Effector memory CD8-positive, alpha-beta T cell (primary cell): ENCODE results near the gene ARMS2.

ENCODE experiments used
- ATAC-seq: fragments of 150-1000 bp; cut with Tn5 transposase; replicated peaks from 2 replicates; pipeline ENCODE4 v1.10.0; 2021; ENCODE audit warnings: mild to moderate bottlenecking, moderate library complexity
- DNase-seq, 3 experiments: peaks; one replicate each; pipeline ENCODE4 v3.0.0; 2021
- H3K27ac Mint-ChIP-seq, 2 donors: one replicate each; pipeline ENCODE4 v1.8.0; 2022; ENCODE audit warnings: mild to moderate bottlenecking in 2 of 2, mixed read lengths in 2 of 2, moderate library complexity in 2 of 2
- H3K27me3 Mint-ChIP-seq, 2 donors: one replicate each; pipeline ENCODE4 v1.8.0; 2022; ENCODE audit warnings: mixed read lengths in 2 of 2
- H3K36me3 Mint-ChIP-seq: one replicate; pipeline ENCODE4 v1.8.0; 2022; ENCODE audit warnings: mild to moderate bottlenecking, moderate library complexity, mixed read lengths; ENCODE audit not compliant: insufficient read depth
- H3K4me1 Mint-ChIP-seq, 2 donors: one replicate each; pipeline ENCODE4 v1.8.0; 2022; ENCODE audit warnings: low read depth in 2 of 2, mixed read lengths in 2 of 2
- H3K4me3 Mint-ChIP-seq, 2 donors: one replicate each; pipeline ENCODE4 v1.8.0; 2022; ENCODE audit warnings: mild to moderate bottlenecking in 2 of 2, mixed read lengths in 2 of 2, moderate library complexity in 2 of 2
- H3K9me3 Mint-ChIP-seq, 2 donors: one replicate each; pipeline ENCODE4 v1.8.0; 2022; ENCODE audit warnings: mixed read lengths in 2 of 2

ARMS2 gene

GRCh38 chr10:122435212-122435827 is 19.1 kb upstream of the ARMS2 start:
- H3K27me3 Mint-ChIP-seq: no peaks in the 10 kb centered on the region
- ATAC-seq (peak; percentile 58), DNase-seq (peak in 2 of 3 experiments; percentile 16 to 33)
- no peak overlapping the region for H3K27ac Mint-ChIP-seq
- H3K4me3 Mint-ChIP-seq: no peak overlapping the region
- peaks cover 5% of the 10 kb centered on the region for H3K36me3 Mint-ChIP-seq
- no peaks in the 10 kb centered on the region for H3K9me3 Mint-ChIP-seq
- H3K4me1 Mint-ChIP-seq: no peaks in the 10 kb centered on the region

GRCh38 chr10:122441961-122442360 is 12.5 kb upstream of the ARMS2 start:
- Mint-ChIP-seq H3K4me3 (no peak overlapping the region), H3K9me3 (no peaks in the 10 kb centered on the region), H3K27me3 (peaks cover 0 to 7% of the 10 kb centered on the region in 2 donors), H3K4me1 (no peaks in the 10 kb centered on the region), H3K27ac (no peak overlapping the region), H3K36me3 (no peaks in the 10 kb centered on the region)
- ATAC-seq: no peak
- DNase-seq: no peak

GRCh38 chr10:122445469-122445868 is 9.0 kb upstream of the ARMS2 start:
- Mint-ChIP-seq H3K27ac (no peak overlapping the region), H3K9me3 (no peaks in the 10 kb centered on the region), H3K36me3 (no peaks in the 10 kb centered on the region), H3K4me3 (no peak overlapping the region), H3K27me3 (peaks cover 16 to 21% of the 10 kb centered on the region in 2 donors), H3K4me1 (no peaks in the 10 kb centered on the region)
- ATAC-seq (no peak), DNase-seq (no peak)

GRCh38 chr10:122445904-122446303 is 8.5 kb upstream of the ARMS2 start:
- Mint-ChIP-seq H3K27ac (no peak overlapping the region), H3K36me3 (no peaks in the 10 kb centered on the region), H3K27me3 (peaks cover 21% of the 10 kb centered on the region in 2 donors), H3K9me3 (no peaks in the 10 kb centered on the region), H3K4me3 (no peak overlapping the region), H3K4me1 (no peaks in the 10 kb centered on the region)
- no peak for DNase-seq
- no peak for ATAC-seq

GRCh38 chr10:122446668-122447423 is 7.6 kb upstream of the ARMS2 start:
- Mint-ChIP-seq H3K4me1 (no peaks in the 10 kb centered on the region), H3K27me3 (peaks cover 21 to 24% of the 10 kb centered on the region in 2 donors), H3K36me3 (no peaks in the 10 kb centered on the region), H3K27ac (no peak overlapping the region), H3K9me3 (no peaks in the 10 kb centered on the region), H3K4me3 (no peak overlapping the region)
- no peak for ATAC-seq
- no peak for DNase-seq

- Mint-ChIP-seq H3K9me3 (no peaks in the 10 kb centered on the region), H3K4me3 (no peak overlapping the region), H3K27me3 (peaks cover 21 to 24% of the 10 kb centered on the region in 2 donors), H3K27ac (no peak overlapping the region), H3K36me3 (no peaks in the 10 kb centered on the region), H3K4me1 (no peaks in the 10 kb centered on the region)
- no peak for ATAC-seq
- no peak for DNase-seq
Observed at GRCh38 chr10:122448600-122448999, 5.9 kb upstream of the ARMS2 start.

DNA sequence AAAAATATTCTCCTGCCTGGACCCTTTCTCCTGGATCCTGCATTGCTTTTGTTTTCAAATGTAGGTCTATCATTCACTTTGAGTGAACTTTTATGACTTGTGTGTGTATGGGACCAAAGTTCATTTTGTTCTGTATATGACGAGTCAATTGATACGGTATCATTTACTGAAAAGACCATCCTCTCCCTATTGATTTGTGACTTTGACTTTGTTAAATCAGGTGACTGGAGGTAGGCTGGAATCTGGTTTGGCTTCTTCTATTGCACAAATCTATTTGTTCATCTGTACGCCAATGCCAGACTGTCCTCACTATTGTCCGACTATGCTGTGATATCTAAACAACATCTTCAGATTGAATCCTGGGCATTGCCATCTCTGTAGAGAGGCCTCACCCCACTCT is 5.3 kb upstream of the ARMS2 start:
- no peak for DNase-seq

DNA sequence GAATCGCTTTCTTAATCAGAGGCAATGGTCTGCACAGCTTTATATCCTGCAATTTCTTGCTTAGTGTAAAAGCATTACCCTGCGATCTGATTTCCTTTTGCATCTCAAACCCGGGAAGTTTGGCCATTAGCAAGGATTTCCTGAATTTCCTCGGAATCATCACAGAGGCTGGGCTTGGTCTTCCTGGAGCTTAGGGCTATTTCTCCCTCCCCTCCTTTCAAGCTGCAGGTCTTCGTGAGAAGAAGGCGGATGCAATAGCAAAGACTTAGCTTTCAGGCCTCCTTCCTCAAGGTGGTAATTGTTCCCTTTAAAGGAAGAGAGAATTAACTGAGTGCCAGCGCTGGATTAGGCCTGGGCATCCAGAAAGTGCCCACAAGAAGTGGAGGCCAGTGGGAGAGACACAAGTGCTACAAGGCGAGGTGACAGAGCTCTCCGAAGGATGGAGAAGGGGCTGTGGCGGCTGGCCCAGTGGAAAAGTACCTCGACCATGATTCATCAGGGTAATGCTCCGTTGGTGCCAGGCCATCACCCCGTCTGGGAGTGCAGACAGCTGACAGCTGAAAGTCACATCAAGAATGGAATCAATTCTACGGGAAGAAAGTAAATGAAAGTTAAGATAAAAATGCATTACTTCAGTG is 4.0 kb upstream of the ARMS2 start:
- H3K9me3 Mint-ChIP-seq: no peaks in the 10 kb centered on the region
- H3K27ac Mint-ChIP-seq: no peak overlapping the region
- ATAC-seq (no peak), DNase-seq (no peak)
- no peak overlapping the region for H3K4me3 Mint-ChIP-seq
- H3K4me1 Mint-ChIP-seq: no peaks in the 10 kb centered on the region
- peaks cover 14 to 40% of the 10 kb centered on the region in 2 donors for H3K27me3 Mint-ChIP-seq
- H3K36me3 Mint-ChIP-seq: no peaks in the 10 kb centered on the region

More for the DNA sequence above, 5.3 kb upstream of the ARMS2 start:
- H3K4me1 Mint-ChIP-seq: no peaks in the 10 kb centered on the region
- no peak overlapping the region for H3K27ac Mint-ChIP-seq
- H3K9me3 Mint-ChIP-seq: no peaks in the 10 kb centered on the region
- no peaks in the 10 kb centered on the region for H3K36me3 Mint-ChIP-seq
- H3K4me3 Mint-ChIP-seq: no peak overlapping the region
- no peak for ATAC-seq
- H3K27me3 Mint-ChIP-seq: peaks cover 21 to 26% of the 10 kb centered on the region in 2 donors

DNA sequence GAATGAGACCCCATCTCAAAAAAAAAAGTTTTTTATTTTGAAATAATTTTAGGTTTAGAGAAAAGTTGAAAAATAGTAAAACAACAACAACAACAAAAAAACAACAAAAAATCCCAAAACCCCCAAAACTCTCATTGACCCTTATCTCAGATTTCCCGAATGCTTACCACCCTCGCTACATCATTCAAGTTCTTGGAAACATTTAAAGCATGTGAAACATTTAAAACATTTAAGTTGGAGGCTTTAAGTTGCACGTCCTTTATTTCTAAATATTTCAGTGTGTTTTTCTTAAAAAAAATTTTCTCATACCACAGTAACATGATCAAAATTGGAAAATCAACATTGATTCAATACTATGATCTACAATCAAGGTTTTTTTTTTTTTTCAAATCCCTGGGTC is 382 bp upstream of the ARMS2 start:
- Mint-ChIP-seq H3K36me3 (peaks cover 3% of the 10 kb centered on the region), H3K9me3 (no peaks in the 10 kb centered on the region), H3K4me3 (no peak overlapping the region), H3K4me1 (no peaks in the 10 kb centered on the region), H3K27me3 (peaks cover 32 to 66% of the 10 kb centered on the region in 2 donors), H3K27ac (no peak overlapping the region)
- no peak for ATAC-seq
- DNase-seq: no peak

- Mint-ChIP-seq H3K27me3 (peaks cover 34 to 64% of the 10 kb centered on the region in 2 donors), H3K9me3 (no peaks in the 10 kb centered on the region), H3K36me3 (peaks cover 6% of the 10 kb centered on the region), H3K4me3 (no peak overlapping the region), H3K27ac (no peak overlapping the region), H3K4me1 (peaks cover 0 to 5% of the 10 kb centered on the region in 2 donors)
- ATAC-seq: no peak
- DNase-seq: no peak
Observed at GRCh38 chr10:122455376-122456079, 1.1 kb downstream of the ARMS2 start.

DNA sequence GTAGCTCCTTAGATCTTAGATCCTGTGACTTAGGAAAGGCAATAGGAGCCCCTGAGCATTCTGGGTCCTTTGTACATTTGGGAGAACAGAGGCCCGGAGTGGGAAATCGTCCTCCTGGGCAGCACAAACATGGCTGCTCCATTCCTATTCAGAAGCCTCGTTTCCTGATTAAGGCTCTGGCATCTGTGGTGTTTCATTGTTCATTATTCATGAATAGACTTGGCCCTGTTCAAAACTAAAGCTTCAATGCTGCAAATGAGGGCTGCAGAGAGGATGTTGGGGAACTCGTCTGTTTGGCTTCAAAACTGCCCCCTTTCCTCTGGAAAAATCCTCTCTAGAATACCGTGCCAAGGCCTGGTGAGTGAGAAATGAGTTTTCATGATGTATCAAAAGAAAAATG is 3.5 kb downstream of the ARMS2 start:
- no peak for ATAC-seq
- H3K9me3 Mint-ChIP-seq: no peaks in the 10 kb centered on the region
- no peak overlapping the region for H3K4me3 Mint-ChIP-seq
- peaks cover 41 to 66% of the 10 kb centered on the region in 2 donors for H3K27me3 Mint-ChIP-seq
- peaks cover 6% of the 10 kb centered on the region for H3K36me3 Mint-ChIP-seq
- H3K27ac Mint-ChIP-seq: no peak overlapping the region
- DNase-seq: no peak
- peaks cover 8 to 12% of the 10 kb centered on the region in 2 donors for H3K4me1 Mint-ChIP-seq

DNA sequence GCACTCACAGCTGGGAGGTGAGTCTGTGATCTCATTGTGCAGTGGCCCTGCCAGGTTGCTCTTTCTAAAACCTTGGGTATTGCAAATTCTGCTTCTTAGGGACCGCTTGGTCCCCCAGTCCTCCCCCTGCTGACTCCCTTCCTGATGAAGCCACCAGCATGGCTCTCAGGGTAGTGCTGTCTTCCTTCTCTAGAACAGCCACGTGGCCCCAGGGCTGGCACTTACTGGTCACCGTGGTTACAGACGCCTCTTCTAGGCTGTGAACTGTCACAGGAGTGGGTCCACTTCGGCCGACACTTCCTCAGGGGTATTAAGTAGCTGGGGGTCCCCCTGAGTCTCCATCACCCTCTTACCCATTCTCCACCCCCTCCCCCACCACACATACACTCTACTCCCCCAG is 4.2 kb downstream of the ARMS2 start:
- H3K9me3 Mint-ChIP-seq: no peaks in the 10 kb centered on the region
- DNase-seq (no peak), ATAC-seq (no peak)
- no peak overlapping the region for H3K27ac Mint-ChIP-seq
- H3K4me1 Mint-ChIP-seq: peaks cover 9 to 17% of the 10 kb centered on the region in 2 donors
- peaks cover 48 to 73% of the 10 kb centered on the region in 2 donors for H3K27me3 Mint-ChIP-seq
- no peak overlapping the region for H3K4me3 Mint-ChIP-seq
- peaks cover 6% of the 10 kb centered on the region for H3K36me3 Mint-ChIP-seq

DNA sequence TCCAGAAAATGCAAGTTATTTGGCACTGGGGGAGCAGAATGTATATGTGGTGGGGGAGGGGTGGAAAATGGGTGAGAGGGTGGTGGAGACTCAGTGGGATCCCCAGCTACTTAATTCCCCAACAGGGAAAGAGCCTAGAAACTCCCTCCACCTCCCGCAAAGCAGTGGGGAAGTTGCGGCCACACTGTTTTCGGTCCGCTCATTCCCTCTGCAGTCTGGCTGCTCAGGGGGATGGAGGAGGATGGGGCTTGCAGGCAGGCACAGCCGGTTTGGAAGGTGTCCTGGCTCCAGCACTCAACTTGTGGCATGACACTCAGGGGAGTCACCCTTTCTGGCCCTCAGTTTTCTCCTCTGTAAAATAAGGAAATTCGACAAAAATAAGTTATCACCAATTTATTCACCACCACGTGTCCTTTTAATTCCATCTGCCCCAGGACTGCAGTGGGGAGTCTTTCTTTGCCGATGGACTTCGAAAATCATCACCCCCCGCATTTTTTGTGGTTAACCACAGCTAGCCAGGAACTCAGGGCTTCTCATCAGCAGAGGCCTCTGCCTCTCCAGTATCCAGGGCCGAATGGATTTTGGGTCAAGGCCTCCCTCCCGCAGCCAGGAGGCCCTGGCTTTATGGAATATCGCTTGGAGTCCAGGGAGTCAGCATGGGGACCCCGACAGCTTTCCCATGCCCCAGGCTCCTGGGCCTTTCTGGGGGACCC is 5.3 kb downstream of the ARMS2 start:
- Mint-ChIP-seq H3K36me3 (peaks cover 6% of the 10 kb centered on the region), H3K4me3 (peak overlapping the region; percentile 43 to 68), H3K27ac (no peak overlapping the region), H3K4me1 (peaks cover 9 to 19% of the 10 kb centered on the region in 2 donors), H3K9me3 (no peaks in the 10 kb centered on the region), H3K27me3 (peaks cover 50 to 73% of the 10 kb centered on the region in 2 donors)
- no peak for DNase-seq
- ATAC-seq: no peak
